GM10248 (cell line): ENCODE measurements around the gene MYH13.

ENCODE experiments used
- CTCF ChIA-PET: fragments of 300-600 bp; sonication (Branson Sonifier 250); formaldehyde crosslinking; extraction: SDS; loops from one replicate; lab custom pipeline; 2021; ENCODE audit warnings: antibody characterized with exemption; lab: Yijun Ruan, JAX
- POLR2A ChIA-PET: fragments of 350-650 bp; sonication (Branson Sonifier 250); formaldehyde crosslinking; extraction: SDS; loops from one replicate; lab custom pipeline; 2020; ENCODE audit warnings: antibody characterized with exemption; lab: Yijun Ruan, JAX
- DNase-seq: peaks from one replicate; pipeline ENCODE4 v3.0.0; 2012; ENCODE audit errors: extremely low spot score
- CTCF ChIP-seq: IDR thresholded peaks from 2 replicates; pipeline ENCODE4 v1.5.1; 2012; ENCODE audit warnings: mild to moderate bottlenecking, low read depth; ENCODE audit errors: extremely low read depth, missing control alignments, control extremely low read depth

Gene MYH13

GRCh38 chr17:10384175-10384574 is 11.4 kb upstream of the MYH13 start:
- POLR2A ChIA-PET, result no interaction called here
- no peak for TF ChIP-seq CTCF
- CTCF ChIA-PET, result interaction anchor here (1.4 kb wide), 1 partner anchor 233 kb away, joined by 3 read pairs; no protein-coding TSS in a partner anchor
- DNase-seq, result no peak

- no peak for TF ChIP-seq CTCF
- no peak for DNase-seq
- ChIA-PET CTCF (interaction anchor here (1.0 kb wide), 1 partner anchor 9 kb away, joined by 3 read pairs; no protein-coding TSS in a partner anchor), POLR2A (no interaction called here)
These were observed 8.0 kb upstream of the MYH13 start for GRCh38 chr17:10380631-10381408.

- DNase-seq, result no peak
- CTCF ChIA-PET, result interaction anchor here (1.1 kb wide), 1 partner anchor 77 kb away, joined by 3 read pairs; no protein-coding TSS in a partner anchor
- no peak for TF ChIP-seq CTCF
- POLR2A ChIA-PET, result no interaction called here
These were observed 2.7 kb downstream of the MYH13 start for GRCh38 chr17:10370016-10370608.

GRCh38 chr17:10369239-10369638 is 3.6 kb downstream of the MYH13 start:
- ChIA-PET POLR2A (no interaction called here), CTCF (interaction anchor here (1.1 to 1.3 kb wide), 2 partner anchors 41 to 77 kb away, joined by 3 to 4 read pairs; no protein-coding TSS in a partner anchor)
- no peak for DNase-seq
- TF ChIP-seq CTCF, result no peak

GRCh38 chr17:10368561-10368960 is 4.2 kb downstream of the MYH13 start:
- POLR2A ChIA-PET, result interaction anchor here (0.5 kb wide), 1 partner anchor 120 kb away, joined by 5 read pairs; no protein-coding TSS in a partner anchor
- DNase-seq, result no peak
- CTCF ChIA-PET, result interaction anchor here (1.1 to 1.3 kb wide), 2 partner anchors 41 to 78 kb away, joined by 3 to 4 read pairs; no protein-coding TSS in a partner anchor
- no peak for TF ChIP-seq CTCF

GRCh38 chr17:10360578-10360977 is 12.2 kb downstream of the MYH13 start:
- DNase-seq, result no peak
- CTCF ChIA-PET, result interaction anchor here (2.0 kb wide), 1 partner anchor 65 kb away, joined by 4 read pairs; no protein-coding TSS in a partner anchor
- no peak for TF ChIP-seq CTCF
- POLR2A ChIA-PET, result no interaction called here
